Esophagus squamous epithelium (tissue), 5 donors: ENCODE measurements around the gene NRM. TPM values are rescaled to one million over a fixed set of nuclear protein-coding genes. Genes with fewer than 3 reads are reported as not detected.

Source experiments
- DNase-seq: peaks from one replicate; lab custom pipeline; 2025; lab: John Stamatoyannopoulos, UW
- H3K27ac ChIP-seq, 4 donors: fragments of 200-600 bp; sonication (generic); one replicate each; pipeline ENCODE4 v1.5.1; 2016 to 2019; ENCODE audit warnings: mild to moderate bottlenecking in 1 of 4
- H3K27me3 ChIP-seq, 4 donors: fragments of 200-600 bp; sonication (generic); 1 replicate in 3 of 4; 2 replicates in 1 of 4; pipeline versions ENCODE4 v1.5.1 to v1.6.0; 2017 to 2021; ENCODE audit warnings: antibody characterized with exemption in 1 of 4
- H3K36me3 ChIP-seq, 3 donors: fragments of 200-600 bp; sonication (generic); one replicate each; pipeline ENCODE4 v1.5.1; 2016 to 2019
- H3K4me1 ChIP-seq, 3 donors: fragments of 200-600 bp; sonication (generic); one replicate each; pipeline ENCODE4 v1.5.1; 2017 to 2019
- H3K4me3 ChIP-seq, 4 donors: fragments of 200-600 bp; sonication (generic); 1 replicate in 3 of 4; 2 replicates in 1 of 4; pipeline ENCODE4 v1.5.1; 2016 to 2019; ENCODE audit warnings: mild to moderate bottlenecking in 2 of 4, moderate library complexity in 1 of 4
- H3K9me3 ChIP-seq, 3 donors: fragments of 200-600 bp; sonication (generic); one replicate each; pipeline ENCODE4 v1.5.1; 2016 to 2019
- POLR2A ChIP-seq, 4 donors: fragments of 450-650 bp; IDR thresholded peaks; one replicate each; pipeline ENCODE4 v1.6.1; 2017; ENCODE audit warnings: antibody characterized with exemption in 4 of 4, mild to moderate bottlenecking in 4 of 4, moderate library complexity in 3 of 4
- WGBS, 2 donors: methylation state at CpG; one replicate each; pipeline ENCODE4 v1.1.5; 2018; 5-methylcytosine and 5-hydroxymethylcytosine counted together
- intact Hi-C: fragments of 100-400 bp; cut with DNase I; formaldehyde crosslinking; loops from one replicate; pipeline ENCODE4 v1.15.0; 2022
- total RNA-seq, 4 donors: library from RNA; depleted of rRNA; stranded (reverse); fragments of >200 nt; gene quantifications; one replicate each; pipeline ENCODE4 v1.1.0, GENCODE V29; 2016
- TF ChIP-seq, protein P1 (sequence below), 6 experiments: fragments of 450-650 bp in 4 of 6; fragments of 200-600 bp in 2 of 6; sonication (generic) in 2 of 6; IDR thresholded peaks; one replicate each; pipeline ENCODE4 v1.5.1; 2016 to 2019; ENCODE audit warnings: antibody characterized with exemption in 6 of 6, mild to moderate bottlenecking in 4 of 6, moderate library complexity in 4 of 6
- donor health status: DM: yes; HTN: yes; CAD: no.

NRM gene
- total RNA-seq, 4 donors from 2014 or later, result 3.8 to 7.4 (median 6.7) TPM

- no peak for TF ChIP-seq POLR2A (IDR thresholded peaks at IDR 0.05)
- no peak overlapping the region for H3K27ac ChIP-seq
- DNase-seq, result no peak
- H3K27me3 ChIP-seq, result no peaks in the 10 kb centered on the region
- H3K4me3 ChIP-seq, result no peak overlapping the region
- H3K4me1 ChIP-seq, result peaks cover 0 to 20% (median 0%) of the 10 kb centered on the region in 3 donors
- intact Hi-C loops, result no loop called here
- 85 to 96% methylated on average over 2 of the region's 2 CpGs for WGBS, 2 donors
- H3K9me3 ChIP-seq, result no peaks in the 10 kb centered on the region
- H3K36me3 ChIP-seq, result peaks cover 0 to 97% (median 18%) of the 10 kb centered on the region in 3 donors
Observed at GRCh38 chr6:30709101-30709868, 18.5 kb upstream of the NRM start.

DNA sequence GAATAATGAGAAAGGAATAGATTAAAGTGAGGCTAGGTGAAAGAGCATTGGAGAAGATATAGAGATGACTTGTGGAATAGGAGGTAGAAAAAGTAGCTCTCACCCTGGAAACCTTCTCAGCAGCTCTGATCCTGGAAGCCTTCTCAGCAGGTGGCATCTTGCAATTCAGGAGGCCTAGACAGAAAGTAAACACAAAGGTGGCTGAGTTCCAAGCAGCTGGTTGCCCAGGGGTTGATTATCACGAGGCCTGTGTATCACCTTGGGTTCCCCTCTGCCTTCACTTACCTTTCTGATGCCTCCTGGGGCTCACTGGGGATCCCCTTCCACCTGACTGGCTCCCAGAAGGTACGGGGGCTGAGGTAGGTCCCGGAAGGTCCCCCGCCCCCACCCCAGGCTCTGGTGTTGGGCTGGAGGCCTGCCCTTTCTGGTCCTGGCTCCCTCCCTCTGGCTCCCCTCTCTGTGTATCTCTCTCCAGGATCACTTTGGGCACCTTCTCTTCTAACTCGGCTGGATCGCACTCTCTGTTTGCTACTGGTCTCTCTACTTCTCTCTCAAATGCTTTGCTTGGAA is 16.6 kb upstream of the NRM start:
- TF ChIP-seq POLR2A (IDR thresholded peaks at IDR 0.05), result no peak
- TF ChIP-seq, protein P1, sequence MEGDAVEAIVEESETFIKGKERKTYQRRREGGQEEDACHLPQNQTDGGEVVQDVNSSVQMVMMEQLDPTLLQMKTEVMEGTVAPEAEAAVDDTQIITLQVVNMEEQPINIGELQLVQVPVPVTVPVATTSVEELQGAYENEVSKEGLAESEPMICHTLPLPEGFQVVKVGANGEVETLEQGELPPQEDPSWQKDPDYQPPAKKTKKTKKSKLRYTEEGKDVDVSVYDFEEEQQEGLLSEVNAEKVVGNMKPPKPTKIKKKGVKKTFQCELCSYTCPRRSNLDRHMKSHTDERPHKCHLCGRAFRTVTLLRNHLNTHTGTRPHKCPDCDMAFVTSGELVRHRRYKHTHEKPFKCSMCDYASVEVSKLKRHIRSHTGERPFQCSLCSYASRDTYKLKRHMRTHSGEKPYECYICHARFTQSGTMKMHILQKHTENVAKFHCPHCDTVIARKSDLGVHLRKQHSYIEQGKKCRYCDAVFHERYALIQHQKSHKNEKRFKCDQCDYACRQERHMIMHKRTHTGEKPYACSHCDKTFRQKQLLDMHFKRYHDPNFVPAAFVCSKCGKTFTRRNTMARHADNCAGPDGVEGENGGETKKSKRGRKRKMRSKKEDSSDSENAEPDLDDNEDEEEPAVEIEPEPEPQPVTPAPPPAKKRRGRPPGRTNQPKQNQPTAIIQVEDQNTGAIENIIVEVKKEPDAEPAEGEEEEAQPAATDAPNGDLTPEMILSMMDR (IDR thresholded peaks at IDR 0.05), result no peak
- Histone ChIP-seq H3K27me3 (no peaks in the 10 kb centered on the region), H3K9me3 (no peaks in the 10 kb centered on the region), H3K36me3 (peaks cover 0 to 97% (median 17%) of the 10 kb centered on the region in 3 donors), H3K27ac (no peak overlapping the region), H3K4me3 (no peak overlapping the region), H3K4me1 (peaks cover 0 to 12% (median 0%) of the 10 kb centered on the region in 3 donors)
- intact Hi-C loops, result no loop called here
- WGBS, 2 donors, result 68 to 77% methylated on average over 5 of the region's 6 CpGs
- no peak for DNase-seq

DNA sequence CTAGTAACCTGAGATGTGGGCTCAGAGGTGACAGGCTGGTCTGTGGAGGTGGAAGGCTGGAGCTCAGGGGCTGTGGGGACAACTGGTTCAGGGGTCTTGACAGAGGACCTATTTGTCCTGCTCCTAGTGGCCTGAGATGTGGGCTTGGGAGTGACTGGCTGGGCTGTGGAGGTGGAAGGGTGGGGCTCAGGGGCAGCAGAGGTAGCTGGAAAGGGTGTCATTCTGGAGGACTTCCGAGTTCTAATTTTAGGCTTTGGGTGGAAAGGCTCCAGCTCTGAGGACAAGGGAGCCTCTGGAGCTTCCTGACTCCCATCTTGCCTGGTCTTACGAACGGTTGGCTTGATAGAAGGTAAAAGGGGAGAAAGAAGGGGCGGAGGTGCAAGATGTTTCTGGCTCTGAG is 14.8 kb upstream of the NRM start:
- Histone ChIP-seq H3K36me3 (peaks cover 0 to 96% (median 4%) of the 10 kb centered on the region in 3 donors), H3K4me3 (no peak overlapping the region), H3K9me3 (no peaks in the 10 kb centered on the region), H3K4me1 (peaks cover 0 to 5% (median 0%) of the 10 kb centered on the region in 3 donors), H3K27me3 (no peaks in the 10 kb centered on the region), H3K27ac (no peak overlapping the region)
- 89 to 91% methylated on average over 4 of the region's 4 CpGs for WGBS, 2 donors
- TF ChIP-seq POLR2A (IDR thresholded peaks at IDR 0.05), result no peak
- TF ChIP-seq, protein P1 (IDR thresholded peaks at IDR 0.05), result no peak
- intact Hi-C loops, result no loop called here
- DNase-seq, result no peak

DNA sequence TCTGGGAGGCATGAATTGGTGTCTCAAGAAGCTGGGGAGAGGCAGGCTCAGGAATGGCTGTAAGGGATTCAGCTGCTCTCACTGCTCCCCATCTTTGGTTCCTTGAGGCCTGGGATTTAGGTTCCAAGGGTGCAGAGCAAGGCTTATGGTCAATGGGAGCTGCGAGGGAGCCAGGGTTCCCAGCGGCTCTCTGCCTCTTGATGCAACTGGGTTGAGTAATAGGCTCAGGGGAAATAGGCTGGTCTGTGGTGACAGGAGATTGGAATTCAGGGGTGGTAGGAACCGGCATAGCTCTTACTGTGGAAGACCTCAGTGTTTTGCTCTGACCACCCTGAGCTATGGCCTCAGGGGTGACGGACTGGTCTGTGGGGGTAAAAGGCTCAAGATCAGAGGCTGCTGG is 13.0 kb upstream of the NRM start:
- Histone ChIP-seq H3K27ac (no peak overlapping the region), H3K4me1 (peaks cover 0 to 5% (median 0%) of the 10 kb centered on the region in 3 donors), H3K4me3 (no peak overlapping the region), H3K27me3 (no peaks in the 10 kb centered on the region), H3K9me3 (no peaks in the 10 kb centered on the region), H3K36me3 (peaks cover 0 to 97% (median 4%) of the 10 kb centered on the region in 3 donors)
- no peak for DNase-seq
- WGBS, 2 donors, result 94% methylated on average over 2 of the region's 4 CpGs; no CpG with 5 or more reads in 1 of the 2 donors
- intact Hi-C loops, result no loop called here
- no peak for TF ChIP-seq POLR2A (IDR thresholded peaks at IDR 0.05)
- TF ChIP-seq, protein P1 (IDR thresholded peaks at IDR 0.05), result no peak

DNA sequence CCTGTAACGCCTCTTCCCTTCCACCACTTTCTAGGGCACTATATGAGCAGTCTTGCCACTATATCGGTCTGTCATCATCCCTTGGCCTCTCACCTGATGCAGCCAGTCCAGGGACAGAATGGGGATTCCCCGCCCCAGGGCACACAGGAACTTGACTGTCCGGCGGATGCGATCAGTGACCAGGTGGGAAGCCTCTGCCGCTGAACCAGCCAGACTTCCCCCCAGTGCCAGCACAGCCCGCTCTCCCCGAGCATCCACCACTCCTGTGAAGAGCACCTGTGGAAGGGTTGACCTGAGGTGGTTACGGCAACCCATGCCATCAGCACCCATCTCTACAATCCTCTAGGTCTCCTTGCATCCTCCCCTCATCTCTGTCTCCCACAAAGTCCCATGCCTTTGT is 12.2 kb upstream of the NRM start:
- peaks cover 0 to 91% (median 2%) of the 10 kb centered on the region in 3 donors for H3K36me3 ChIP-seq
- H3K9me3 ChIP-seq, result no peaks in the 10 kb centered on the region
- no peak for TF ChIP-seq POLR2A (IDR thresholded peaks at IDR 0.05)
- TF ChIP-seq, protein P1 (IDR thresholded peaks at IDR 0.05), result no peak
- H3K4me3 ChIP-seq, result no peak overlapping the region
- H3K4me1 ChIP-seq, result peaks cover 0 to 5% (median 0%) of the 10 kb centered on the region in 3 donors
- H3K27ac ChIP-seq, result no peak overlapping the region
- DNase-seq, result no peak
- 98 to 100% methylated on average over 3 to 10 of the region's 10 CpGs for WGBS, 2 donors
- no peaks in the 10 kb centered on the region for H3K27me3 ChIP-seq
- intact Hi-C loops, result no loop called here
